ENCODE data around the gene CDC42EP2. TPM values are rescaled to one million over a fixed set of nuclear protein-coding genes. Genes with fewer than 3 reads are reported as not detected.

Gene CDC42EP2
- total RNA-seq, 1 experiment from 2014 or later = 8.1 TPM

GRCh38 chr11:65280646-65281045 lies 34.0 kb upstream of the CDC42EP2 start:
- H3K27ac ChIP-seq (ENCODE audit: low read length) = no peak overlapping the region

DNA sequence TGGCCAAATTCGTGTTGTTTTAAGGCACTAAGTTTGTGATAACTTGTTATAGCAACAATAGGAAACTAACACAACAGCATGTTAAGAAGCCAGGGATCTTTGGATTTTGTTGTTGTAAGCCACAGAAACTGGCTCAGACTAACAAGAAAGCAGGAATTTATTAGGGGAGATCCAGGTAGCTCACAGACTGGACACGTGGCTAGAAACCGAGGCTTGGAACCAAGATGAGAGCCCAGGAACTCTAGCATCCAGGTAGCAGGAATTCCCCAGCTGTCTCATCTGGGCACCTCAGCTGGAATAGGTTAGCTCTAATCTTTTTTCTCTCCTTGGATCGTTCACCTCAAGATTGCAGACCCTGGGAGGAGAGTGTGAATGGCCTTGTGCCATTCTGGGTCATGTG lies 28.0 kb upstream of the CDC42EP2 start:
- ChIA-PET CTCF (no interaction called here), POLR2A (no interaction called here)
- DNase-seq (ENCODE audit: low read depth, low spot score) (no peak), ATAC-seq (no peak)
- no peak overlapping the region for H3K27ac ChIP-seq (ENCODE audit: low read length)
- no peak overlapping the region for H3K4me3 ChIP-seq (ENCODE audit: low read depth in 2 of 2, low read length in 2 of 2)
- H3K36me3 ChIP-seq (ENCODE audit: control insufficient read depth, insufficient read depth, low read length) = peaks cover 7% of the 10 kb centered on the region; the same call in 1 of the 2 replicates
- in situ Hi-C loops (cut with HindIII; ENCODE audit: low pct_unique_long_range_greater_than_20kb, low sequenced_read_pairs) = no loop called here
- no peak for TF ChIP-seq TCF7L2 (IDR thresholded peaks at IDR 0.05; ENCODE audit: low read depth, low read length)
- no peak for TF ChIP-seq REST (IDR thresholded peaks at IDR 0.05; ENCODE audit: insufficient read depth in 1 of 2, low read depth in 2 of 2, low read length in 1 of 2)
- no peak for TF ChIP-seq CTCF (IDR thresholded peaks at IDR 0.05)
- no peak for TF ChIP-seq SIN3A (IDR thresholded peaks at IDR 0.05; ENCODE audit: borderline replicate concordance, insufficient read depth, low read depth, low read length)
- TF ChIP-seq POLR2AphosphoS5 (IDR thresholded peaks at IDR 0.05; ENCODE audit: low read depth, low read length) = no peak
- H3K4me1 ChIP-seq (ENCODE audit: control insufficient read depth, insufficient read depth, low read length) = no peaks in the 10 kb centered on the region
- no TSS peak for BruUV-seq (replicated peaks)
- H3K9me3 ChIP-seq (ENCODE audit: control insufficient read depth, insufficient read depth, low read depth, low read length) = no peaks in the 10 kb centered on the region
- no peaks in the 10 kb centered on the region for H3K27me3 ChIP-seq (ENCODE audit: control insufficient read depth, insufficient read depth, low read length)
- intact Hi-C loops (cut with micrococcal nuclease; ENCODE audit: unreplicated experiment) = no loop called here

More at GRCh38 chr11:65280646-65281045, 34.0 kb upstream of the CDC42EP2 start:
- BruUV-seq (replicated peaks) = no TSS peak
- in situ Hi-C loops (cut with HindIII; ENCODE audit: low pct_unique_long_range_greater_than_20kb, low sequenced_read_pairs) = no loop called here
- H3K27me3 ChIP-seq (ENCODE audit: control insufficient read depth, insufficient read depth, low read length) = no peaks in the 10 kb centered on the region
- ATAC-seq (no peak), DNase-seq (ENCODE audit: low read depth, low spot score) (no peak)
- H3K9me3 ChIP-seq (ENCODE audit: control insufficient read depth, insufficient read depth, low read depth, low read length) = no peaks in the 10 kb centered on the region
- H3K4me1 ChIP-seq (ENCODE audit: control insufficient read depth, insufficient read depth, low read length) = peaks cover 16% of the 10 kb centered on the region; the same call in 1 of the 2 replicates
- no peak for TF ChIP-seq SIN3A (IDR thresholded peaks at IDR 0.05; ENCODE audit: borderline replicate concordance, insufficient read depth, low read depth, low read length)
- TF ChIP-seq REST (IDR thresholded peaks at IDR 0.05; ENCODE audit: insufficient read depth in 1 of 2, low read depth in 2 of 2, low read length in 1 of 2) = no peak
- TF ChIP-seq CTCF (IDR thresholded peaks at IDR 0.05) = no peak
- TF ChIP-seq POLR2AphosphoS5 (IDR thresholded peaks at IDR 0.05; ENCODE audit: low read depth, low read length) = no peak
- TF ChIP-seq TCF7L2 (IDR thresholded peaks at IDR 0.05; ENCODE audit: low read depth, low read length) = no peak
- CTCF ChIA-PET = interaction anchor here (0.6 kb wide), 2 partner anchors 33 to 221 kb away, joined by 4 to 8 read pairs; no protein-coding TSS in a partner anchor
- peaks cover 10% of the 10 kb centered on the region; the same call in 1 of the 2 replicates for H3K36me3 ChIP-seq (ENCODE audit: control insufficient read depth, insufficient read depth, low read length)
- no peak overlapping the region for H3K4me3 ChIP-seq (ENCODE audit: low read depth in 2 of 2, low read length in 2 of 2)
- POLR2A ChIA-PET = no interaction called here
- intact Hi-C loops (cut with micrococcal nuclease; ENCODE audit: unreplicated experiment) = no loop called here
